ENCODE measurements around the gene ARRDC3.

ARRDC3 gene

GRCh38 chr5:91419571-91420537, 36.7 kb upstream of the ARRDC3 start:
- DNase-seq (ENCODE audit: low spot score): peak; percentile 22
- TF ChIP-seq CTCF (IDR thresholded peaks at IDR 0.05; ENCODE audit: extremely low read depth, insufficient read depth, missing control alignments): peak; percentile 58
- in situ Hi-C loops (cut with MboI; ENCODE audit: low pct_unique_long_range_greater_than_20kb, low sequenced_read_pairs, unreplicated experiment): no loop called here

- TF ChIP-seq CTCF (IDR thresholded peaks at IDR 0.05; ENCODE audit: extremely low read depth, insufficient read depth, missing control alignments): no peak
- no peak for DNase-seq (ENCODE audit: low spot score)
- in situ Hi-C loops (cut with MboI; ENCODE audit: low pct_unique_long_range_greater_than_20kb, low sequenced_read_pairs, unreplicated experiment): no loop called here
These were observed 36.0 kb upstream of the ARRDC3 start for GRCh38 chr5:91419136-91419535.

DNA sequence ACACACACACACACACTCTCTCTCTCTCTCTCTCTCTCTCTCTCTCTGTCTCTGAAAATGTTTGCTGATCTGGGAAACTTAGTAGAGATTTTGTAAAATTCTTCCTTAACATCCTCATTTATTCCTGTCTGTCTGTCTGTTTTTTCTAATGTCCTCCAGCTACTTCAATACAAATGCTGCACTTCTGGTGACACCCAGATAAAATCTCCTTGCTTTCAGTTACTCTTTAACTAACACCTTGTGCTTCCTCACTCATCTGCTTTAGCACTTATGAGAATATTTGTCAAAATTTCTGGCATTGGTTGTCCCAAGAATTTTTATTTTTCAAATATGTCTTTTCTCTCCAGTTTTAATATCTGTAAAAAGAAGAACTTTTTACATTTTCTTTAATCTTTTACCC, 35.0 kb upstream of the ARRDC3 start:
- no peak for TF ChIP-seq CTCF (IDR thresholded peaks at IDR 0.05; ENCODE audit: extremely low read depth, insufficient read depth, missing control alignments)
- in situ Hi-C loops (cut with MboI; ENCODE audit: low pct_unique_long_range_greater_than_20kb, low sequenced_read_pairs, unreplicated experiment): no loop called here
- no peak for DNase-seq (ENCODE audit: low spot score)

GRCh38 chr5:91417219-91417618, 34.1 kb upstream of the ARRDC3 start:
- TF ChIP-seq CTCF (IDR thresholded peaks at IDR 0.05; ENCODE audit: extremely low read depth, insufficient read depth, missing control alignments): no peak
- in situ Hi-C loops (cut with MboI; ENCODE audit: low pct_unique_long_range_greater_than_20kb, low sequenced_read_pairs, unreplicated experiment): no loop called here
- no peak for DNase-seq (ENCODE audit: low spot score)

- no peak for TF ChIP-seq CTCF (IDR thresholded peaks at IDR 0.05; ENCODE audit: extremely low read depth, insufficient read depth, missing control alignments)
- in situ Hi-C loops (cut with MboI; ENCODE audit: low pct_unique_long_range_greater_than_20kb, low sequenced_read_pairs, unreplicated experiment): no loop called here
- DNase-seq (ENCODE audit: low spot score): no peak
These were observed 33.4 kb upstream of the ARRDC3 start for GRCh38 chr5:91416491-91416890.

- no peak for DNase-seq (ENCODE audit: low spot score)
- in situ Hi-C loops (cut with MboI; ENCODE audit: low pct_unique_long_range_greater_than_20kb, low sequenced_read_pairs, unreplicated experiment): no loop called here
- no peak for TF ChIP-seq CTCF (IDR thresholded peaks at IDR 0.05; ENCODE audit: extremely low read depth, insufficient read depth, missing control alignments)
These were observed 26.2 kb upstream of the ARRDC3 start for GRCh38 chr5:91409304-91409703.

Measured in GM13977 (cell line).